HFF-Myc (cell line): ENCODE data around the gene OR1F1.

ENCODE experiments used
- DNase-seq: peaks from one replicate; pipeline ENCODE4 v3.0.0-alpha.2; 2011; ENCODE audit warnings: low read depth; ENCODE audit errors: extremely low read depth
- H3K4me3 ChIP-seq: replicated peaks from 2 replicates; pipeline ENCODE4 v1.5.1; 2011; ENCODE audit warnings: low read depth, mild to moderate bottlenecking, control low read depth, low read length
- CTCF ChIP-seq: IDR thresholded peaks from 2 replicates; pipeline ENCODE4 v1.5.1; 2012; ENCODE audit warnings: mild to moderate bottlenecking, low read depth, low read length, control low read depth; ENCODE audit errors: missing control alignments

The OR1F1 gene

DNA sequence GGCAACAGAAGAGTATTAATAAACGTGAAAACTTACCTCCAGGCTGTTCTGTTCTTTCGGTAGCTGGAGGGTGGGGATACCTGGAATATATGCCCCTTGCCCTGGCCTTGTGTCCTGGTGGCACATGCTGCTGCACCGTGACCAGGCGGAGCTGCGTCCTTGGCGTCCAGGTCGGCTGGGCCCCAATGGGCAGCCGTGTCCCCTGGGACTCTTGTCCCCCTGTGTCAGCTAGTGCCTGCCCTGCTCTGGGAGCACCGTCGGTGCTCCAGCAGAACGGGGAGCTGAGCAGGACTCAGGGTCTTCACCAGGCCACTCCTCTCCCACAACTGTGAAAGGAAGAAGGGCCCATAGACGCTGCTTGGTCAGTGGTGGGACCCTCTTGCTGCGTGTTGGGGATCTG lies 45.2 kb upstream of the OR1F1 start:
- DNase-seq: no peak
- H3K4me3 ChIP-seq: no peak overlapping the region
- TF ChIP-seq CTCF: no peak

GRCh38 chr16:3143189-3143588 lies 44.8 kb upstream of the OR1F1 start:
- no peak overlapping the region for H3K4me3 ChIP-seq
- no peak for DNase-seq
- no peak for TF ChIP-seq CTCF

- no peak for DNase-seq
- H3K4me3 ChIP-seq: no peak overlapping the region
- TF ChIP-seq CTCF: no peak
Measured at GRCh38 chr16:3143598-3144320, 44.2 kb upstream of the OR1F1 start.

DNA sequence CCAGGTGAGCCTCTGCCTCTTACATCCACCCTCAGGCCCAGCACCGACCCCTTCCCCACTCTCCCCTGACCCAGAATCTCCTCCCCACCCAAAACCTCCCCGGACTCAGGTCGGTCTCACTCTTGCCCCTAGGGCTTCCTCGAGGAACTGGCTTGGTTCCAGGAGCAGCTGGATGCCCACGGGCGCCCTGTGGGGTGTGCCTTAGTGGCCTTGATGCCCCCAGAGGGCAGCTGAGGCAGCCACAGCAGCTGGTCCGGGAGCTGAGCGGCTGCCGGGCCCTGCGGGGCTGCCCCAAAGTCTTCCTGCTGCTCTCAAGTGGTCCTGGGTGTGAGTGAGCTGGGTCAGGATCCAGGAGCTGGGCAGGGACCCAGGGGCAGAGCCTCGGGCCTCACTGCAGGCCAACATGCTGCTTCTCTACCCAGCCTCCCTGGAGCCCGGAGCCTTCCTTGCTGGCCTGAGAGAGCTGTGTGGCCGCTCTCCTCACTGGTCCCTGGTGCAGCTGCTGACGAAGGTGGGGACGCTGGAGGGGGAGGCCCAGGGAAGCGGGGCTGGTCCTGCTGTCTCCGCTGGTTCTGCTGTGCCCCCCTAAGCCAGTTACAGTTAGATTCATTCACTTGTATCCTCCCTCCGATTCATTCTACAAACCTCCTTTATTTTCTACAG lies 43.6 kb upstream of the OR1F1 start:
- no peak for TF ChIP-seq CTCF
- H3K4me3 ChIP-seq: no peak overlapping the region
- DNase-seq: no peak

DNA sequence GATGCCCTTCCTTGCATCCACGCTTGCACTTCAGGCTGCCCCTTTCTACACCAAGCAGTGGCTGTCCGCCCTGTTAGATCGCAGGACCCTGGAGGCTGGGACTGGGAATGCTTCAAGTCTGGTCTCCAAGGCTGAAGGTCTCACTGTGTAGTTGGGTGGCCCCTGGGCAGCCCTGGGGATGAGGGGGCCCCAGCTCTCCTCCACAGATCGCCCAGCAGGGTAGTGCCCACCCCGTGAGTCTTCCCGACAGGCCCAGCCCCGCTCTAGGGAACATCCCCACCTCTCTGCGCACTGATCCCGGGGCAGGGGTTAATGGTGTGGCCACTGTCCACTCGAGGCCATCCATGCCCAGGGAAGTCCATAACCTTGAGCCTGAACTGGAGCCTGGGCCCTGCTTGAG lies 42.9 kb upstream of the OR1F1 start:
- DNase-seq: no peak
- no peak overlapping the region for H3K4me3 ChIP-seq
- TF ChIP-seq CTCF: no peak

DNA sequence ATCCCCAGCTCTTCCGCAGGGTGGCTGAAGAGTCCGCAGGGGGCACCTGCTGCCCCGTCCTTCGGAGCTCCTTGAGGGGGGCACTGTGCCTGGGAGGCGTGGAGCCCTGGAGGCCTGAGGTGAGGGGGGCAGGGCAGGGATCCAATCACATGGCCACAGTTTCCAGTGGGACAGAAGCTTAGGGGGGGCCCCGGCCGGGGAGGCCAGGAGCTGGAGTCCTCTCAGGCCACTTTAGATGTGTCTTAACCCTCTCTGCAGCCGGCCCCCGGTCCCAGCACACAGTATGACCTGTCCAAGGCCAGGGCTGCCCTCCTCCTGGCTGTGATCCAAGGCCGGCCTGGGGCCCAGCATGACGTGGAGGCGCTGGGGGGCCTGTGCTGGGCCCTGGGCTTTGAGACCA lies 42.3 kb upstream of the OR1F1 start:
- DNase-seq: no peak
- TF ChIP-seq CTCF: no peak
- no peak overlapping the region for H3K4me3 ChIP-seq
